HFF-Myc (cell line): Measurements from ENCODE around the gene NDUFAF8.
A peak's percentile ranks its signal among the peaks of the same experiment; 100 is the strongest.

Source experiments
- DNase-seq: peaks from one replicate; pipeline ENCODE4 v3.0.0-alpha.2; 2011; ENCODE audit warnings: low read depth; ENCODE audit errors: extremely low read depth
- H3K4me3 ChIP-seq: replicated peaks from 2 replicates; pipeline ENCODE4 v1.5.1; 2011; ENCODE audit warnings: low read depth, mild to moderate bottlenecking, control low read depth, low read length
- CTCF ChIP-seq: IDR thresholded peaks from 2 replicates; pipeline ENCODE4 v1.5.1; 2012; ENCODE audit warnings: mild to moderate bottlenecking, low read depth, low read length, control low read depth; ENCODE audit errors: missing control alignments

The NDUFAF8 gene

GRCh38 chr17:81250286-81251093 is 11.4 kb downstream of the NDUFAF8 start:
- no peak for DNase-seq
- no peak for TF ChIP-seq CTCF
- no peak overlapping the region for H3K4me3 ChIP-seq

GRCh38 chr17:81251094-81251708 is 12.1 kb downstream of the NDUFAF8 start:
- DNase-seq = no peak
- TF ChIP-seq CTCF = no peak
- H3K4me3 ChIP-seq = no peak overlapping the region

GRCh38 chr17:81251709-81252301 is 12.7 kb downstream of the NDUFAF8 start:
- TF ChIP-seq CTCF = no peak
- no peak overlapping the region for H3K4me3 ChIP-seq
- DNase-seq = no peak

GRCh38 chr17:81252326-81252986 is 13.3 kb downstream of the NDUFAF8 start:
- TF ChIP-seq CTCF = no peak
- no peak for DNase-seq

GRCh38 chr17:81252987-81253329 is 13.8 kb downstream of the NDUFAF8 start:
- H3K4me3 ChIP-seq = no peak overlapping the region
- TF ChIP-seq CTCF = no peak
- DNase-seq = no peak

More at GRCh38 chr17:81252326-81252986, 13.3 kb downstream of the NDUFAF8 start:
- H3K4me3 ChIP-seq = no peak overlapping the region

GRCh38 chr17:81253358-81254131 is 14.4 kb downstream of the NDUFAF8 start:
- DNase-seq = no peak
- H3K4me3 ChIP-seq = no peak overlapping the region
- peak; percentile 63 for TF ChIP-seq CTCF
